Measurements from ENCODE around the gene JAKMIP1. TPM values are rescaled to one million over a fixed set of nuclear protein-coding genes. Genes with fewer than 3 reads are reported as not detected.

Gene JAKMIP1
- polyA plus RNA-seq, 1 donor from 2014 or later = 15.3 TPM

GRCh38 chr4:6205567-6205931 lies 5.2 kb upstream of the JAKMIP1 start:
- H3K36me3 ChIP-seq (ENCODE audit: insufficient read depth, low read length) = no peaks in the 10 kb centered on the region
- no peaks in the 10 kb centered on the region for H4K20me1 ChIP-seq (ENCODE audit: insufficient read depth)
- H3K4me3 ChIP-seq (ENCODE audit: low read length) = no peak overlapping the region
- no peak overlapping the region for H3K4me2 ChIP-seq (ENCODE audit: low read length)
- H3K9me3 ChIP-seq (ENCODE audit: low read length) = no peaks in the 10 kb centered on the region
- no peak overlapping the region for H2AFZ ChIP-seq (ENCODE audit: low read depth, low read length)
- H3K27me3 ChIP-seq (ENCODE audit: insufficient read depth, low read depth, low read length) = peaks cover 6% of the 10 kb centered on the region
- TF ChIP-seq SMC3 (conservative IDR thresholded peaks at IDR 0.05; ENCODE audit: poor library complexity) = no peak
- no peak for TF ChIP-seq TAF1 (IDR thresholded peaks at IDR 0.05; ENCODE audit: low read depth)
- TF ChIP-seq RAD21 (conservative IDR thresholded peaks at IDR 0.05) = no peak
- TF ChIP-seq EZH2 (IDR thresholded peaks at IDR 0.05; ENCODE audit: borderline replicate concordance, insufficient read depth, low read length, poor library complexity, severe bottlenecking) = no peak
- TF ChIP-seq MXI1 (conservative IDR thresholded peaks at IDR 0.05; ENCODE audit: poor library complexity, severe bottlenecking) = no peak
- TF ChIP-seq CTCF (IDR thresholded peaks at IDR 0.05; ENCODE audit: poor library complexity, severe bottlenecking) = no peak
- TF ChIP-seq REST (IDR thresholded peaks at IDR 0.05; ENCODE audit: borderline replicate concordance) = no peak
- no peak for TF ChIP-seq POLR2AphosphoS5 (IDR thresholded peaks at IDR 0.05)
- TF ChIP-seq EP300 (conservative IDR thresholded peaks at IDR 0.05; ENCODE audit: poor library complexity, severe bottlenecking) = no peak
- no peak overlapping the region for H3K9ac ChIP-seq (ENCODE audit: low read length)
- no peaks in the 10 kb centered on the region for H3F3A ChIP-seq (ENCODE audit: insufficient read depth, low read length, poor library complexity, severe bottlenecking)
- no peaks in the 10 kb centered on the region for H3K9me2 ChIP-seq (ENCODE audit: insufficient read depth, low read length)
- H3K79me2 ChIP-seq (replicated peaks; ENCODE audit: insufficient read depth, low read length) = no peaks in the 10 kb centered on the region
- H3K27ac ChIP-seq (ENCODE audit: low read length) = no peak overlapping the region

- Histone ChIP-seq H3K9me2 (ENCODE audit: insufficient read depth, low read length) (no peaks in the 10 kb centered on the region), H3K27me3 (ENCODE audit: insufficient read depth, low read depth, low read length) (peaks cover 8% of the 10 kb centered on the region), H3K4me2 (ENCODE audit: low read length) (no peak overlapping the region), H3F3A (ENCODE audit: insufficient read depth, low read length, poor library complexity, severe bottlenecking) (no peaks in the 10 kb centered on the region), H2AFZ (ENCODE audit: low read depth, low read length) (no peak overlapping the region), H3K9ac (ENCODE audit: low read length) (no peak overlapping the region), H3K27ac (ENCODE audit: low read length) (no peak overlapping the region), H3K9me3 (ENCODE audit: low read length) (no peaks in the 10 kb centered on the region), H4K20me1 (ENCODE audit: insufficient read depth) (no peaks in the 10 kb centered on the region), H3K4me3 (ENCODE audit: low read length) (no peak overlapping the region), H3K36me3 (ENCODE audit: insufficient read depth, low read length) (no peaks in the 10 kb centered on the region), H3K79me2 (replicated peaks; ENCODE audit: insufficient read depth, low read length) (no peaks in the 10 kb centered on the region)
- TF ChIP-seq REST (IDR thresholded peaks at IDR 0.05; ENCODE audit: borderline replicate concordance) (no peak), EZH2 (IDR thresholded peaks at IDR 0.05; ENCODE audit: borderline replicate concordance, insufficient read depth, low read length, poor library complexity, severe bottlenecking) (no peak), SMC3 (conservative IDR thresholded peaks at IDR 0.05; ENCODE audit: poor library complexity) (no peak), POLR2AphosphoS5 (IDR thresholded peaks at IDR 0.05) (no peak)
Measured at GRCh38 chr4:6204871-6205566, 4.7 kb upstream of the JAKMIP1 start.

All from neural cell (in vitro differentiated cells).